ENCODE results near the gene FMN1. TPM values are rescaled to one million over a fixed set of nuclear protein-coding genes. Genes with fewer than 3 reads are reported as not detected.

FMN1 gene
- total RNA-seq, 1 experiment from 2014 or later: 25.8 TPM

DNA sequence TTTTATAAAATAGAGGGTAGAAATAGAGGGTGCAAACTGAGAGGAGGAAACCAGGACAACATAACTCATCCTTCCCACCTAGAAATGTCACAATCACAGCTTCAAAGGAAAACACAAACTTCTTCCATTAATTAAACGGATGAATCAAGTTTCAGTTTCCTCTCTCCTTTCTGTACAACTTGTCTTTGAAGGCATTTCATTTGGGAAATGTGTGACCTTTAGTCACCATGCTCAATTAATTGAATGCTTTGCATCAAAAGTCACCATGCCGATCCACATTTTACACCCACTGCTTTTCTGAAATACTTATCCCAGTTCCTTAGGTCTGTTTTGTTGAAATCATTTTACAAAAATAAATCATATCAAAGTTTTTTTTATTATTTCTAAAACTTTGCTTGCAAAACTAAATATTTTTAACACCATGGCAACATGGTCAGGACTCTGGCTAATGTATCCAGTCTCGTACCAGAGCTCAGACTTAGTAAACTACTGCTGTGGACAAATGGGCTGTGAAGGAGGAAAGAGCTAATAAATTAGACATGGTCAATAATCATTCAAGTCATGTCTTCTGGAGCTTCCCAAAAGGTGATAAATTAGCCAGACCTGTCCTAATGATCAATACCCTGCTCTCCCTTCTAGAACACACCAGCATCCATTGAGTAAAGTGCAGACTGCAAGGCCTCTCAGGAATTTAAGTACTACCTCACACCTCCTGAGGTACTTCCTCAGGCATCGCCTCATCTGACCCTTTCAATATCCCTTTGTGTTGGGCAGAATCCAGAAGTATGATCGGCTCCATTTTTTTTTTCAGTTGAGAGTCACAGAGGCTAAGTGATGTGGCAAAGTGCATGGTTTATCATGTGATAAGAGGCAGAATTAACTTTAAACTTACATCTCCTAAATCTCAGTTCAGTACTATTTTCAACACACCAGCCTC, 315.4 kb downstream of the FMN1 start:
- no peaks in the 10 kb centered on the region for H3K9me3 ChIP-seq (ENCODE audit: insufficient read depth, low read depth)
- H3K4me2 ChIP-seq: no peak overlapping the region
- intact Hi-C loops (cut with micrococcal nuclease; ENCODE audit: unreplicated experiment): no loop called here
- H3K4me1 ChIP-seq (replicated peaks; ENCODE audit: insufficient read depth): no peaks in the 10 kb centered on the region
- POLR2A ChIA-PET (ENCODE audit: unreplicated experiment): interaction anchor here (0.7 kb wide), 1 partner anchor 10 kb away, joined by 4 read pairs; no protein-coding TSS in a partner anchor
- no peak overlapping the region for H3K4me3 ChIP-seq
- H3K36me3 ChIP-seq (ENCODE audit: low read depth): no peaks in the 10 kb centered on the region
- no peaks in the 10 kb centered on the region for H3F3A ChIP-seq (ENCODE audit: insufficient read depth, low read depth)
- no peak overlapping the region for H3K27ac ChIP-seq
- DNase-seq: no peak
- H2AFZ ChIP-seq: no peak overlapping the region
- CTCF ChIA-PET: no interaction called here
- TF ChIP-seq, protein P1, sequence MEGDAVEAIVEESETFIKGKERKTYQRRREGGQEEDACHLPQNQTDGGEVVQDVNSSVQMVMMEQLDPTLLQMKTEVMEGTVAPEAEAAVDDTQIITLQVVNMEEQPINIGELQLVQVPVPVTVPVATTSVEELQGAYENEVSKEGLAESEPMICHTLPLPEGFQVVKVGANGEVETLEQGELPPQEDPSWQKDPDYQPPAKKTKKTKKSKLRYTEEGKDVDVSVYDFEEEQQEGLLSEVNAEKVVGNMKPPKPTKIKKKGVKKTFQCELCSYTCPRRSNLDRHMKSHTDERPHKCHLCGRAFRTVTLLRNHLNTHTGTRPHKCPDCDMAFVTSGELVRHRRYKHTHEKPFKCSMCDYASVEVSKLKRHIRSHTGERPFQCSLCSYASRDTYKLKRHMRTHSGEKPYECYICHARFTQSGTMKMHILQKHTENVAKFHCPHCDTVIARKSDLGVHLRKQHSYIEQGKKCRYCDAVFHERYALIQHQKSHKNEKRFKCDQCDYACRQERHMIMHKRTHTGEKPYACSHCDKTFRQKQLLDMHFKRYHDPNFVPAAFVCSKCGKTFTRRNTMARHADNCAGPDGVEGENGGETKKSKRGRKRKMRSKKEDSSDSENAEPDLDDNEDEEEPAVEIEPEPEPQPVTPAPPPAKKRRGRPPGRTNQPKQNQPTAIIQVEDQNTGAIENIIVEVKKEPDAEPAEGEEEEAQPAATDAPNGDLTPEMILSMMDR (conservative IDR thresholded peaks at IDR 0.05): no peak
- TF ChIP-seq EZH2 (IDR thresholded peaks at IDR 0.05; ENCODE audit: low read depth): no peak
- H3K79me2 ChIP-seq (ENCODE audit: low read depth): no peaks in the 10 kb centered on the region
- BruUV-seq (replicated peaks): no TSS peak
- no peaks in the 10 kb centered on the region for H4K20me1 ChIP-seq (ENCODE audit: insufficient read depth)
- H3K27me3 ChIP-seq (ENCODE audit: insufficient read depth, low read depth): no peaks in the 10 kb centered on the region
- no peaks in the 10 kb centered on the region for H3K9me2 ChIP-seq (ENCODE audit: insufficient read depth)

DNA sequence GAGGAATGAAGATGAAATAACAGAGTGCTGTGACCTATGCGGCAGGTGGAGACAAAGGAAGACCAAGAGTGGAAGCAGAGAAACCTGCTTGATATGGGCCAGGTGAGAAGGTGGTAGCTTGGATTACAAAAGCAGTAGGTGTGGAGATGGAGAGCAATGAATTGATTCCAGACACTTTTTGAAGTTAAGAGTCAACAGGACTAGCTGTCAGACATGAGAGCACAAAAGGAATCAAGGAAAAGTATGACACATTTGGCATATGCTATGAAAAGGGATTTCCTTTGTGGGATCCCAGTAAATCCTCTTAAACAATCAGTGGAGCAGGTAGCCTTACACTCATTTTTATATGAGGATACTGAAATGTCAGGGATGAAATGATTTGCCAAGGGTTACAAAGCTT, 316.2 kb downstream of the FMN1 start:
- ChIA-PET CTCF (no interaction called here), POLR2A (ENCODE audit: unreplicated experiment) (interaction anchor here (0.7 kb wide), 1 partner anchor 10 kb away, joined by 4 read pairs; no protein-coding TSS in a partner anchor)
- no peak for DNase-seq
- Histone ChIP-seq H3K9me3 (ENCODE audit: insufficient read depth, low read depth) (no peaks in the 10 kb centered on the region), H3K9me2 (ENCODE audit: insufficient read depth) (no peaks in the 10 kb centered on the region), H3K79me2 (ENCODE audit: low read depth) (no peaks in the 10 kb centered on the region), H3K27ac (no peak overlapping the region), H3K27me3 (ENCODE audit: insufficient read depth, low read depth) (no peaks in the 10 kb centered on the region), H3K4me3 (no peak overlapping the region), H3F3A (ENCODE audit: insufficient read depth, low read depth) (no peaks in the 10 kb centered on the region), H3K4me1 (replicated peaks; ENCODE audit: insufficient read depth) (no peaks in the 10 kb centered on the region), H4K20me1 (ENCODE audit: insufficient read depth) (no peaks in the 10 kb centered on the region), H3K4me2 (no peak overlapping the region), H3K36me3 (ENCODE audit: low read depth) (no peaks in the 10 kb centered on the region), H2AFZ (no peak overlapping the region)
- BruUV-seq (replicated peaks): no TSS peak
- TF ChIP-seq EZH2 (IDR thresholded peaks at IDR 0.05; ENCODE audit: low read depth): no peak
- TF ChIP-seq, protein P1 (conservative IDR thresholded peaks at IDR 0.05): no peak
- intact Hi-C loops (cut with micrococcal nuclease; ENCODE audit: unreplicated experiment): no loop called here

DNA sequence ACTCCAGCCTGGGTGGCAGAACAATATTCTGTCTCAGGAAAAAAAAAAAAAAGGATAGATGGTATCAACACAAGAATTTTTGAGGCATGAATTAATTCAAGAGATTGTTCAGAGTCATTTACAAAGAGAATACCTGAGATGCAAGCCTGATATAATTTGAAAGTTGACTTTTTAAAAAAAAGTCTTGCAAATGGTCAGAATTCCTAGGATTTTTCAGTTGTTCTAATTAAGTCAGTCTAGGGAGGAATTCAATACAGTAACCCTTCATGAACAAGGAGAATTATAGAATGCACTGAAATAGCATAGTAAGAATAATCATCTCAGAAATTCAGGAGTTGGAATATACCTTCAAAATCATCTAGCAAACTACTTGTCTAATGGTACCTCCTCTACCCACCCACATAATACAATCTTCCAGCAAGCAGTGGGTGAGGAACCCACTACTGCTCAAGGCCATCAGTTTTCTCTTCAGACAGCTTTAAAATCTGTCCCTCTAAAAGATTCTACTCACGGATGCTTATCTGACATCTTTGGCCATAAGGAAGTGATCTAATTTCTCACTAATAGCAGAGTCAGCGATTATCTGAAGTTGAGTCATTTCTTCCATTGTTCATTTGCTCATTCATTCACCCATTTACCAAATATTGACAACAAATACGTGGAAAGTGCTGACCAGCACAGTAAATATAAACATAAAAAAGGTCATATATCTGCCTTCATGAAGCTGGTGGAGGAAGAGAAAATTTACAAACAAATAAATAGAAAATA, 317.1 kb downstream of the FMN1 start:
- Histone ChIP-seq H3K27ac (no peak overlapping the region), H3K9me2 (ENCODE audit: insufficient read depth) (no peaks in the 10 kb centered on the region), H2AFZ (no peak overlapping the region), H4K20me1 (ENCODE audit: insufficient read depth) (no peaks in the 10 kb centered on the region), H3K79me2 (ENCODE audit: low read depth) (no peaks in the 10 kb centered on the region), H3K4me1 (replicated peaks; ENCODE audit: insufficient read depth) (no peaks in the 10 kb centered on the region), H3K4me2 (no peak overlapping the region), H3K9me3 (ENCODE audit: insufficient read depth, low read depth) (no peaks in the 10 kb centered on the region), H3K27me3 (ENCODE audit: insufficient read depth, low read depth) (no peaks in the 10 kb centered on the region), H3K36me3 (ENCODE audit: low read depth) (no peaks in the 10 kb centered on the region), H3K4me3 (no peak overlapping the region), H3F3A (ENCODE audit: insufficient read depth, low read depth) (no peaks in the 10 kb centered on the region)
- TF ChIP-seq, protein P1 (conservative IDR thresholded peaks at IDR 0.05): no peak
- no peak for TF ChIP-seq EZH2 (IDR thresholded peaks at IDR 0.05; ENCODE audit: low read depth)
- ChIA-PET CTCF (no interaction called here), POLR2A (ENCODE audit: unreplicated experiment) (no interaction called here)
- BruUV-seq (replicated peaks): no TSS peak
- no peak for DNase-seq
- intact Hi-C loops (cut with micrococcal nuclease; ENCODE audit: unreplicated experiment): no loop called here
